ENCODE measurements around the gene PSD4. TPM values are rescaled to one million over a fixed set of nuclear protein-coding genes. Genes with fewer than 3 reads are reported as not detected.

PSD4 gene
- total and polyA plus RNA-seq, 10 donors = 43.9 to 154 (median 88.1) TPM

DNA sequence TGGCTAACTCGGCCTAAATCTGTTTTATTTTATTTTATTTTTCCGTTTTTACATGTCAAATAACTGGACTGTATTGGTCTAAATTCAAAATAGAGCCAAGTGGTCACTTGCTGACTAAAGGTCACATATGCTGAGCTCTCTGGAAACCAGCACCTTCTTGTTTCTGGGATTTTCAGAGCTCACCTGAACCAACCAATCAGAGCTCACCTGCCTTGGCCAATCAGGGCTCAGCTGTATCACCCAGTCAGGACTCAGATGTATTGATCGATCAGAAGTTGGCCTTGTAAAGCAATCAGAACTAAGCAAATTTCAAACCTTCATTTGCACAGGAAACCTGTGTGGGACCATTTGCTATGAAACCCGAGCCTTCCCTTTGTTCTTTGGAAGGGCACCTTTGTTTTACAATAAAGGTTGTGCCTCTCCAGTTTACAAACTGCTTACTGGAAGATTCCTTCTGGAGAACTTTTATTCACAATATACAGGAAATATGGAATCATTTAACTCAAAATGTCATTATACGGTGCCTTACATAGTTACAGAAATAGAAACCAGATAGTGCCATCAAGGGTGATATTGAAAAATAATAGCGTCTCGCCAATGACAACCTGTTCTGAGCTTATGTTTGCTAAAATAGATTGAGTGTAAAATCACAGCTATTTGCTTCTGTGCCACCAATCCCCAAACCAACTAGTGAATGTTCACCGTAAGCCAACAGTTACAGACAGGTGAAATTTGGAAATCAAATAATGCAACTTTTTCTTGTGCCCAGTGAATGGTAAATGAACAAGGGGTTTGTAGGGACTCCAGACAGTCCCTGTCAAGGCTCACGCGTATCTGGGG is 17.3 kb upstream of the PSD4 start:
- H3K27me3 ChIP-seq (replicated peaks in 1 of 7) = peaks cover 0 to 20% (median 6%) of the 10 kb centered on the region in 7 donors
- H3K4me1 ChIP-seq = peaks cover 4 to 30% (median 21%) of the 10 kb centered on the region in 6 donors
- TF ChIP-seq POLR2A (IDR thresholded peaks at IDR 0.05) = no peak
- TF ChIP-seq POLR2AphosphoS5 (IDR thresholded peaks at IDR 0.05) = no peak
- TF ChIP-seq, protein P1, sequence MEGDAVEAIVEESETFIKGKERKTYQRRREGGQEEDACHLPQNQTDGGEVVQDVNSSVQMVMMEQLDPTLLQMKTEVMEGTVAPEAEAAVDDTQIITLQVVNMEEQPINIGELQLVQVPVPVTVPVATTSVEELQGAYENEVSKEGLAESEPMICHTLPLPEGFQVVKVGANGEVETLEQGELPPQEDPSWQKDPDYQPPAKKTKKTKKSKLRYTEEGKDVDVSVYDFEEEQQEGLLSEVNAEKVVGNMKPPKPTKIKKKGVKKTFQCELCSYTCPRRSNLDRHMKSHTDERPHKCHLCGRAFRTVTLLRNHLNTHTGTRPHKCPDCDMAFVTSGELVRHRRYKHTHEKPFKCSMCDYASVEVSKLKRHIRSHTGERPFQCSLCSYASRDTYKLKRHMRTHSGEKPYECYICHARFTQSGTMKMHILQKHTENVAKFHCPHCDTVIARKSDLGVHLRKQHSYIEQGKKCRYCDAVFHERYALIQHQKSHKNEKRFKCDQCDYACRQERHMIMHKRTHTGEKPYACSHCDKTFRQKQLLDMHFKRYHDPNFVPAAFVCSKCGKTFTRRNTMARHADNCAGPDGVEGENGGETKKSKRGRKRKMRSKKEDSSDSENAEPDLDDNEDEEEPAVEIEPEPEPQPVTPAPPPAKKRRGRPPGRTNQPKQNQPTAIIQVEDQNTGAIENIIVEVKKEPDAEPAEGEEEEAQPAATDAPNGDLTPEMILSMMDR (IDR thresholded peaks at IDR 0.05 in 8 of 11, conservative IDR thresholded peaks at IDR 0.05 in 3 of 11) = no peak
- 56 to 62% (median 60%) methylated on average over 10 of the region's 10 CpGs for WGBS, 5 donors
- no peaks in the 10 kb centered on the region for H3K9me3 ChIP-seq
- H3K4me3 ChIP-seq = peak overlapping the region in 7 of 8 donors; percentile 48 to 86 (median 55)
- no peaks in the 10 kb centered on the region for H3K36me3 ChIP-seq
- intact Hi-C loops (cut with DNase I; ENCODE audit: low total_unique reads) = no loop called here
- no peak for DNase-seq
- H3K27ac ChIP-seq = peak overlapping the region in 7 of 8 donors; percentile 13 to 82 (median 44)

DNA sequence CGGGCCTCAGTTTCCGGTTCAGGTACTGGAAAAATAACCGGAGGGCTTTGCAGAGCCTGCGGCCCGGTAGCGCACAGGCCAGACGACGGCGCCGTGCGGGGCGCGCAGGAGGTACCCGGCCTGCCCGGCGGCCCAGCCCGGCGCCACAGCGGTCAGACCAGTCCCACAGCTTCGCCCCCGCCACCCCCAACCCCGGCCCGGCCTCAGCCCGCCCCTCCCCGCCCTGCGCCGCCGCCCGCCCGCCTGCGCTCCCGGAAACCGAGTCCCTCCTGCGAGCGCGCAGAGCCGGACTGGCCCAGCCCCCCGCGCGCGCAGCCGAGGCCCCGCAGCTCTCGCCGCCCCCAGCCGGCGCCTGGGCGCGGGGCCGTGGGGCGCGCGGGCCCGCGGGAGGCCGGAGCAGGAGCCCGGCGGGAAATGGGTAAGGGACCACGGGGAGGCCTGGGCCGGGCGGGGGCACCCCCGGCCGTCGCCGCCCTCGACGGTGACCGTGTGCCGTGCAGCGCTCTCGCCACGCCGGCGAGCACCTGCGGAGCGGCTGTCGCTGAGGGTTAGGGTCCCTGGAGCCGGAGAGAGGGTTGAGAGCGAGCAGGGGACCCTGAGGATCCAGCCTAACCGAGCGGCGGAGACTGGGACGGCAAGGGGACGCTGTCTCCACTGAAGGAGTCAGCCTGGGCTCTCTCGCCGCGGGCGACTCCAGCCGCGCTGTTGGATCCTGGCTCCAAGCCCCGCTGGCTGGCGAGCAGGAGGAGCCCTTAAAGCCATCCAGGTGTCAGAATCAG is 16.5 kb upstream of the PSD4 start:
- WGBS, 5 donors = 0 to 6% (median 1%) methylated on average over 13 to 92 of the region's 92 CpGs
- H3K9me3 ChIP-seq = no peaks in the 10 kb centered on the region
- peak overlapping the region in 7 of 8 donors; percentile 31 to 82 (median 51) for H3K27ac ChIP-seq
- DNase-seq = peak; percentile 87
- intact Hi-C loops (cut with DNase I; ENCODE audit: low total_unique reads) = no loop called here
- H3K27me3 ChIP-seq (replicated peaks in 1 of 7) = peaks cover 0 to 20% (median 6%) of the 10 kb centered on the region in 7 donors
- peaks cover 4 to 24% (median 21%) of the 10 kb centered on the region in 6 donors for H3K4me1 ChIP-seq
- no peaks in the 10 kb centered on the region for H3K36me3 ChIP-seq
- peak overlapping the region; percentile 18 to 86 (median 55) for H3K4me3 ChIP-seq
- TF ChIP-seq, protein P1 (IDR thresholded peaks at IDR 0.05 in 8 of 11, conservative IDR thresholded peaks at IDR 0.05 in 3 of 11) = no peak
- TF ChIP-seq POLR2AphosphoS5 (IDR thresholded peaks at IDR 0.05) = peak in 1 of 3 donors; percentile 15
- no peak for TF ChIP-seq POLR2A (IDR thresholded peaks at IDR 0.05)

DNA sequence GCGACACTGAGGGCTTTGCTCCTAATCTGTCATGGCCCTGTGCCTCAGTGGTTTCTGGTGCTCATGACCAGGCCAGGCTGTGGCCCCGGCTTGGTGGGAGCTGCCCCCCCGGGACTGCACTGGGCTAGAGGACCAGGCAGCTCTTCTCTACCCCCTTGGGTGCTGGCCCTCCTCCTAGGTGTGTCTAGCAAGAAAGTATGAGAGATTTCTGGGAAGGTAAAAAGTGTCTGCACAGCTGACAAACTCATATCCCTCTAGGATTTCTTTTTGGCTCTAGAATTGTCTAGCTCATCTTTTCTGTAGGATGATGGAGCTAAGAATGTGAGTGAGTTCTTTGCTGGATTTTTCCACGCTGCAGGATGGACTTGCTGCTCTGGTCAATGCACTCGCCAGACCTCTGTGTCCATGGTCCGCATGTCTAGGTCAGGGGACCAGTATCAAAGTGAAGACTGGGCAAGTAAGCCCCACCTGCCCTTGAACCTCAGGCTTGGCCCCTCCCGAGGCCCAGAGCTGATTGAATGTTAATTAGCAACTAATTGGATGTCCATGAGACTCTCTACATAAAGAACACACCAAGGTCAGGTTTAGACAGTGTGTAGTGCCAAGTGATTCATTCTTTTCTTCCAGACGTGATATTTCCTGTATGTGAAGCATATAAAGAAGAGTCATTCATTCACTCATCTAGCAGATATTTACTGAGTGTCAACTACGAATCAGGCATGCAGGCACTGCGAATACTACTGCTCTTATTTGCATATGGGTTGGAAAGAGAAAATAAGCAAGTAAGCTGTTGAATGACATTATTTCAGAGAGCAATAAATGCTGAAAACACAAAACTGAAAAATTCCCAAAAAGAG is 15.6 kb upstream of the PSD4 start:
- TF ChIP-seq, protein P1 (IDR thresholded peaks at IDR 0.05 in 8 of 11, conservative IDR thresholded peaks at IDR 0.05 in 3 of 11) = no peak
- TF ChIP-seq POLR2A (IDR thresholded peaks at IDR 0.05) (no peak), POLR2AphosphoS5 (IDR thresholded peaks at IDR 0.05) (no peak)
- intact Hi-C loops (cut with DNase I; ENCODE audit: low total_unique reads) = no loop called here
- peak overlapping the region in 4 of 8 donors; percentile 37 to 82 (median 72) for H3K27ac ChIP-seq
- 52 to 66% (median 57%) methylated on average over 9 to 10 of the region's 10 CpGs for WGBS, 5 donors
- H3K27me3 ChIP-seq (replicated peaks in 1 of 7) = peaks cover 0 to 20% (median 6%) of the 10 kb centered on the region in 7 donors
- DNase-seq = no peak
- peak overlapping the region; percentile 18 to 86 (median 55) for H3K4me3 ChIP-seq
- H3K9me3 ChIP-seq = no peaks in the 10 kb centered on the region
- H3K36me3 ChIP-seq = no peaks in the 10 kb centered on the region
- peaks cover 4 to 24% (median 21%) of the 10 kb centered on the region in 6 donors for H3K4me1 ChIP-seq
